ENCODE results near the gene MIX23. TPM values are rescaled to one million over a fixed set of nuclear protein-coding genes. Genes with fewer than 3 reads are reported as not detected.

MIX23 gene
- total and polyA plus RNA-seq, 10 of the 15 experiments (the other 5 are each of a cell fraction or from before 2014, with no cell fraction given) = 30.0 to 176 (median 62.4) TPM

GRCh38 chr3:122353215-122353614 lies 29.8 kb downstream of the MIX23 start:
- H3K4me2 ChIP-seq (ENCODE audit: control insufficient read depth, insufficient read depth) = no peak overlapping the region
- no peaks in the 10 kb centered on the region for H3K4me1 ChIP-seq (ENCODE audit: control insufficient read depth, insufficient read depth, low read length)
- ATAC-seq (no peak), FAIRE-seq (no peak), DNase-seq (ENCODE audit: low read depth, low spot score) (no peak)
- no peaks in the 10 kb centered on the region for H3K79me2 ChIP-seq (ENCODE audit: control insufficient read depth, insufficient read depth, low read length)
- H2AFZ ChIP-seq (ENCODE audit: control insufficient read depth, low read depth, low read length) = no peak overlapping the region
- no peak overlapping the region for H3K4me3 ChIP-seq
- POLR2A ChIA-PET = interaction anchor here (0.6 to 1.5 kb wide), 3 partner anchors 9 to 46 kb away, joined by 3 to 4 read pairs (median 3); partner anchors contain the start of gene CSTA
- no peaks in the 10 kb centered on the region for H3K27me3 ChIP-seq (replicated peaks in 1 of 2; ENCODE audit: control insufficient read depth in 2 of 2, insufficient read depth in 2 of 2, low read length in 1 of 2)
- H3K36me3 ChIP-seq (ENCODE audit: control insufficient read depth in 2 of 2, insufficient read depth in 2 of 2, low read length in 1 of 2) = 0 out of 4 replicates have a peak, but pooled peaks cover 0 to under 1% of the 10 kb centered on the region in 2 experiments
- WGBS (ENCODE audit: insufficient coverage, insufficient replicate concordance, low lambda C conversion rate, missing lambda C conversion rate) = 97% methylated on average over 2 of the region's 2 CpGs
- BruUV-seq (replicated peaks) = no TSS peak
- no peaks in the 10 kb centered on the region for H3K9me3 ChIP-seq (replicated peaks; ENCODE audit: control insufficient read depth, insufficient read depth, low read length)
- in situ Hi-C loops (cut with MboI) = loop anchor here (10.0 kb wide), 1 partner anchor 808 kb away; the partner anchor contains the start of gene POLQ
- CTCF ChIA-PET = interaction anchor here (0.5 to 7.9 kb wide), 11 partner anchors 11 to 251 kb away, joined by 3 to 192 read pairs (median 4); no protein-coding TSS in a partner anchor
- SMC1A ChIA-PET (ENCODE audit: uncharacterized antibody, unreplicated experiment) = interaction anchor here (0.7 to 7.9 kb wide), 14 partner anchors 9 to 252 kb away, joined by 3 to 191 read pairs (median 6); partner anchors contain the start of gene CSTA
- TF ChIP-seq NRF1 (conservative IDR thresholded peaks at IDR 0.05; ENCODE audit: low read depth, low read length) = no peak
- no peak for TF ChIP-seq BCL11A (IDR thresholded peaks at IDR 0.05; ENCODE audit: low read depth, low read length)
- TF ChIP-seq TBL1XR1 (IDR thresholded peaks at IDR 0.05; ENCODE audit: low read depth, low read length) = no peak
- TF ChIP-seq SMARCA5 (IDR thresholded peaks at IDR 0.05) = no peak
- H3K27ac ChIP-seq (ENCODE audit: control insufficient read depth, insufficient read depth) = no peak overlapping the region
- intact Hi-C loops (cut with micrococcal nuclease; ENCODE audit: unreplicated experiment) = no loop called here
- no peaks in the 10 kb centered on the region for H4K20me1 ChIP-seq (ENCODE audit: control insufficient read depth, insufficient read depth)
- H3K9ac ChIP-seq (ENCODE audit: control insufficient read depth, insufficient read depth, low read length) = no peak overlapping the region
- RAD21 ChIA-PET (ENCODE audit: unreplicated experiment) = interaction anchor here (0.7 to 7.4 kb wide), 9 partner anchors 10 to 252 kb away, joined by 3 to 114 read pairs (median 6); partner anchors contain the start of gene CSTA

- Histone ChIP-seq H3K9me3 (replicated peaks; ENCODE audit: control insufficient read depth, insufficient read depth, low read length) (no peaks in the 10 kb centered on the region), H3K36me3 (ENCODE audit: control insufficient read depth in 2 of 2, insufficient read depth in 2 of 2, low read length in 1 of 2) (no peaks in the 10 kb centered on the region), H4K20me1 (ENCODE audit: control insufficient read depth, insufficient read depth) (no peaks in the 10 kb centered on the region), H3K4me2 (ENCODE audit: control insufficient read depth, insufficient read depth) (no peak overlapping the region), H3K79me2 (ENCODE audit: control insufficient read depth, insufficient read depth, low read length) (no peaks in the 10 kb centered on the region), H2AFZ (ENCODE audit: control insufficient read depth, low read depth, low read length) (no peak overlapping the region), H3K9ac (ENCODE audit: control insufficient read depth, insufficient read depth, low read length) (no peak overlapping the region), H3K27me3 (replicated peaks in 1 of 2; ENCODE audit: control insufficient read depth in 2 of 2, insufficient read depth in 2 of 2, low read length in 1 of 2) (no peaks in the 10 kb centered on the region), H3K27ac (ENCODE audit: control insufficient read depth, insufficient read depth) (no peak overlapping the region), H3K4me1 (ENCODE audit: control insufficient read depth, insufficient read depth, low read length) (no peaks in the 10 kb centered on the region), H3K4me3 (no peak overlapping the region)
- DNase-seq (ENCODE audit: low read depth, low spot score) = no peak
- ChIA-PET RAD21 (ENCODE audit: unreplicated experiment) (interaction anchor here (1.0 to 1.4 kb wide), 3 partner anchors 29 to 331 kb away, joined by 4 to 5 read pairs (median 5); no protein-coding TSS in a partner anchor), SMC1A (ENCODE audit: uncharacterized antibody, unreplicated experiment) (interaction anchor here (2.3 to 7.9 kb wide), 3 partner anchors 31 to 48 kb away, joined by 29 to 191 read pairs (median 50); no protein-coding TSS in a partner anchor), POLR2A (no interaction called here), CTCF (interaction anchor here (2.9 to 3.4 kb wide), 2 partner anchors 30 to 45 kb away, joined by 14 to 38 read pairs; no protein-coding TSS in a partner anchor)
- BruUV-seq (replicated peaks) = no TSS peak
- no peak for ATAC-seq
- no peak for FAIRE-seq
- intact Hi-C loops (cut with micrococcal nuclease; ENCODE audit: unreplicated experiment) = no loop called here
- 95% methylated on average over 4 of the region's 4 CpGs for WGBS (ENCODE audit: insufficient coverage, insufficient replicate concordance, low lambda C conversion rate, missing lambda C conversion rate)
- in situ Hi-C loops (cut with MboI) = loop anchor here (10.0 kb wide), 1 partner anchor 807 kb away; the partner anchor contains the start of gene POLQ
- no peak for TF ChIP-seq HDAC2 (IDR thresholded peaks at IDR 0.05)
- no peak for TF ChIP-seq IRF3 (IDR thresholded peaks at IDR 0.05)
- no peak for TF ChIP-seq NR2C2 (IDR thresholded peaks at IDR 0.05; ENCODE audit: borderline replicate concordance, control insufficient read depth, insufficient read length, low read depth)
- no peak for TF ChIP-seq IKZF1 (conservative IDR thresholded peaks at IDR 0.05)
- no peak for TF ChIP-seq ZBTB40 (IDR thresholded peaks at IDR 0.05; ENCODE audit: borderline replicate concordance)
- TF ChIP-seq SREBF2 (IDR thresholded peaks at IDR 0.05; ENCODE audit: low read length) = no peak
- no peak for TF ChIP-seq KAT2A (conservative IDR thresholded peaks at IDR 0.05; ENCODE audit: control insufficient read depth, low read depth, low read length)
Observed at GRCh38 chr3:122351612-122352011, 31.4 kb downstream of the MIX23 start.

Measured in GM12878 (cell line).